Activated CD4-positive, alpha-beta T cell treated with anti-CD3 and anti-CD28 coated beads, Interleukin-10, Interleukin-2, amounts not matched to agents 100 ng/mL and 50 ng/mL, durations not matched to agents 16 hours and 8 hours (primary cell): ENCODE results near the gene CCDC134.
A peak's percentile ranks its signal among the peaks of the same experiment; 100 is the strongest.
"Not testable (repeated sequence)": the region's sequence is repeated elsewhere in the genome, so short reads cannot be mapped to it uniquely, and the experiment has no call there.

Experiments
- DNase-seq: peaks from one replicate; pipeline ENCODE4 v3.0.0-alpha.2; 2020

Gene CCDC134

DNA sequence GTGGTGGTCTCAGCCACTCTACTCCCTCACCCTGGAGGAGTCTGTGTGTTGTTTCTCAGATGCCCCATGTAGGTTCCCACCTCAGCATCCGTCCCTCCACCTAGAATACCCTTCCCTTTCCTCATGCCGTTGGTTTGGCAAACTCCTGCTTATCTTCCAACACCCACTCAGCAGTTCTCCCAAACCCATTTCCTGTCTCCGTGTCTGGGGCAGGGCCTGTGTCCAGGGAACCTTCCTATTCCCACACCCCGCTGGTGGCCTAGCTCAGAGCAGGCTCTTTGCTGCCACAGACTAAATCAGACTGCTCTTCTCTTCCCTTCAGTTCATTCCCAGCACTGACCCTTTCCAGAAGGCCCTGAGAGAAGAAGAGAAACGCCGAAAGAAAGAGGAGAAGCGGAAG, 24.9 kb downstream of the CCDC134 start:
- DNase-seq: no peak

DNA sequence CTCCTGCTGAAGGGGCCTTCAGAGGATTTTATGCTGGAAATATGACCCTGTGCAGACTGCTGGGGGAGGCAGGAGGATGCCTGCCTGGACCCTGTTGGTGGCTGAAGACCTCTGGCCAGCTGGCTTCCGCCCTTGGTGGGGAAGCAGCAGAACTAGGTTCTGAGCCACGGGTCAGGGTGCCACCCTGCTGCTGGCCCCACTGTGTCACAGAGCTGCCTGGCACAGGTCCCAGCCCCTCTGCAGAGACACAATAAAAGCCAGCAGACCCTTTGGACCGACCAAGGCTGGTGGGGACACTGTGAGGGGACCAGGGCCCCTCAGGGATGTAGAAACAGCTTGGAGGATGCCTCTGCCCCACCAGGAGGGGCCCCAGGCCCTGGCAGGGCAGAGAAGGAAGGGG, 25.5 kb downstream of the CCDC134 start:
- DNase-seq: no peak

DNA sequence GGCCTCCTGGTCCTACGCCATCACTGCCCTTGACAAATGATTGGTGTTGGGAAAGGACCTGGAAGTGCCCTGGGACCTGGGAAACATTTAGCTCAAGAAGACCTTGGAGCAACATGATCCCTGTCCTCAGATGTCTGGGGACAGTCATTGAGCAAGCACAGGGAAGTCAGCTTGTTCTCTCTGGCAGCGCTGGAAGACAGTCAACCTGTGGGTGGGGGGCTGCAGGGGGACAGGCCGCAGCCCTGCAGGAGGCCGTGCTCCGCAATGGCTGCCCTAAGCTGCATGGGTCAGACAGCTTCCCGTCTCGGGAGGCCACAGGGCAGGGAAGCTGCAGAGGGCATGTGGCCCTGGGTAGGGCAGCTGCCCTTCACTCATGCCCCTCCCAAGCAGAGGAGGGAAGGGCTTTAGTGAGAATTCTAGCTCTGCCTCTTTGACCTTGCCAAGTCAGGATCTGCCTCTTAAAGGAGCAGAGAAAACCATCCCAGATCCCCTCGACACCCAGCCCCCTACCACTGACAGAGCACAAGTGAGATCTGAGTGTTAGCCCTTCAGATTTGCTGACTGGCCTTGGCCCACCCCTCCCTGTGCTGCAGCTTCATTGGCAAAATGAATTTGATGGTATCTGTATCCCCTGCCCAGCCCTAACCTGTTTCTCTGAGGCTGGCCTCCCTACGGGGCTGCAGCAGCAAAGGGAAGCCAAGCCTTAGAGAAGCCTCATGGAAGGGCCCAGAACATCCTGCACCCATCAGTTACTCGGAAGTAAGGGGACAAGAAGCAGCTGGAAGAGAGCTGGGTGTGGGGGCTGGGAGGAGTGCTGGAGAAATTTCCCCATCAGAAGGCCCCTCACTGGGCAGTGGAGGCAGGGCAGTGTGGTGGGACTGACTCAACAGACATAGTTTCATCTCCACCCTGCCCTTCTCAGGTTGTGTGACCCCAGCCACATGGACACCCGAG, 26.2 kb downstream of the CCDC134 start:
- DNase-seq: no peak

DNA sequence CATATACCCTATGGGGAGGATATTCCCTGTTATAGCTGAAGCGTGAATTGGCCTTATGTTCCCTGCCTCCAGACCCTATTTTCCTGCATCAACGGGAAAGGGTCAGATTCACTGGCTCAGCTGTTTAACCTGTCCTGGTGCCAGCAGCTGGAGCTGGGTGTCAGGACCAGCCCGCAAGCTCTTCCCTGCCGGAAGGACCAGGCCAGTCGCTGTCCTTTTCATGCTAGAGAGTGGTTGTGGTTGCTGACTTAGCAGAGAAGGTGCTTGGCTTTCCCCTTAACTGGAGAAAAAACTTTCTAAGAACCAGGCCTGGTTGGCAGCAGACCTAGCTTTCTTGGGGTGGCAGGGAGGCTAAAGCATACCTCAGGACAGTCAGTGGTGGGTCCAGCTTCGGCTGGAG, 27.2 kb downstream of the CCDC134 start:
- DNase-seq: no peak

DNA sequence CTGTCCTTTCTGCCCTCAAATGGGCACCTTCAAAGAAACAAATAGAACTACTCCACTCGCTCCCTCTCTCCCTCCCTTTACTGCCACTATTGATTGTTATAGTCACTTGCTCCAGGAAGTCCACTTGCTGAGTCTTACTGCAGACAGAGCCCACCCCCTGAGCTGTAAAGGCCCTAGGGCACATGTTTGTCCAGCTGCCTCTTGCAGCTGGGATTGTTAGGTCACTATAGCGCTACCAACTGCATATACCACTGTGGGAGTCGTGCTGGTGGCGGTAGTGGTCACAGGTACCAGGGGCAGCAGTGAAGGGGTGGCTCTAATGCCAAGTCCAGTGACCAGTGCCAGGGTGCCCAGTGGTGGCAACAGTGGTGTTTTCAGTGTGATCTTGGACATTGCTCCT, 28.0 kb downstream of the CCDC134 start:
- no peak for DNase-seq

DNA sequence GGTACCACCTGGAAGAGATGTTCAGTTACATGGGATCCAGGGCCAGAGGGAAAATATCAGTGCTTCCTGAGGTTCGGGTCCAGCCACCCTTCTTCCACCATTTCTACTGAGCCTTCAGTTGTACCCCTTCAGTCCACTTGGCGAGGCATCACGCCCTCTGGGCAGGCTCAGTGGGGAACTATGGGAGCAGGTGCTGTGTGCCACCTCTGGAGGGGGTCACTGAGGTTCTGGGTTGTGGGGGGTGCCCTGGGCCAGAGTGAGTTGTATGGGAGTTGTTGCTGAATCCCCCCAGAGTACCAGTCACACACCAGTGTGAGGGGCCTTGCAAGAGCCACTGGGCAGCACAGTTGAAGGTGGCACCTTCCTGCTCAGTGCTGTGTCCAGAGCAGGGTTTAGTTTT, 29.7 kb downstream of the CCDC134 start:
- no peak for DNase-seq

DNA sequence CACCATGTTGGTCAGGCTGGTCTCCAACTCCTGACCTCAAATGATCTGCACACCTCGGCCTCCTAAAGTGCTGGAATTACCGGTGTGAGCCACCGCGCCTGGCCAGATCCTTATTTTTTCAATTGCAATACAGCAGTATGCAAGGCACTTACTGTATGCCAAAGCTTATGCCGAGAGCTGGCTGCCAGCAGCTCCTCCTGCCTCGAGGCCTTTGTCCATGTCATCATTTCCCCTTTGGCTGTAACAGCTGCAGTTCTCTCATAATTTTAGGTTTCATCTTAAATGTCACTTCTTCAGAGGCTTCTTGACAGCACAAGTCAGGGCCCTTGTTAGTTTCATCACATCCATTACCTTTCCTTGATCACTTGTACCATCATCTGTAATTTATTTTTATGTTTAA, 30.9 kb downstream of the CCDC134 start:
- no peak for DNase-seq

DNA sequence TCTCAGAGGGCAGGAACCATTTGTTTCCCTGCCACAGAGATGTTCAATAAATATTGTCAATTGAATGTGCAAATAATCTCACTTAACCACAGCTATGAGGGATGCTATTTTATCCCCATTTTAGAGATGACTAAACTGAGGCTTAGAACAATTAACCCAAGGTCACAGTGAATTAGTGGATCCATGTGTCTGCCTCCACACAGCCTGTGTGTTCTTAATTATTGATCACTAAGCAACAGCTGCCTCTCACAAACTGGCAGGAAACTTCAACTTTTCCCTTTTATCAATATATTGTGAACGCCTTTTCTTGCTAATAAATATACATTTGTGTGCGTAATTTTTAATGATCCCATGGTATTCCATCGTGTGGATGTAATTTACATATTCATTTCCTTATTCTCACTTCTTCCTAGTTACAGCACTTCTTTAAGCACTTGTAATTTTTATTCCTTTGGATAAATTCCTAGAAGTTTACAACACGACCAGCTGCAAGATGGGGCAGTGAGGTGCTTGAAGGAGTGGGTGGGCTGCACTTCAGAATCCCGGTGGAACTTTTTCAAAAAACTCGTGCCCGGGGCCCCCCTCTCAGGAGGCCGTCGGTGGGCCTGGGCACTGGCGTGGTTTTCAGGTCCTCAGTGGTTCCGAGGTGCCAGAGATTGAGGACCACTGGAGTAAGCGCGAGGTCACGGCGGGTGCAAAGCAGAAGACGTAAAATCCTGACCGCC, 31.5 kb downstream of the CCDC134 start:
- DNase-seq: no peak

DNA sequence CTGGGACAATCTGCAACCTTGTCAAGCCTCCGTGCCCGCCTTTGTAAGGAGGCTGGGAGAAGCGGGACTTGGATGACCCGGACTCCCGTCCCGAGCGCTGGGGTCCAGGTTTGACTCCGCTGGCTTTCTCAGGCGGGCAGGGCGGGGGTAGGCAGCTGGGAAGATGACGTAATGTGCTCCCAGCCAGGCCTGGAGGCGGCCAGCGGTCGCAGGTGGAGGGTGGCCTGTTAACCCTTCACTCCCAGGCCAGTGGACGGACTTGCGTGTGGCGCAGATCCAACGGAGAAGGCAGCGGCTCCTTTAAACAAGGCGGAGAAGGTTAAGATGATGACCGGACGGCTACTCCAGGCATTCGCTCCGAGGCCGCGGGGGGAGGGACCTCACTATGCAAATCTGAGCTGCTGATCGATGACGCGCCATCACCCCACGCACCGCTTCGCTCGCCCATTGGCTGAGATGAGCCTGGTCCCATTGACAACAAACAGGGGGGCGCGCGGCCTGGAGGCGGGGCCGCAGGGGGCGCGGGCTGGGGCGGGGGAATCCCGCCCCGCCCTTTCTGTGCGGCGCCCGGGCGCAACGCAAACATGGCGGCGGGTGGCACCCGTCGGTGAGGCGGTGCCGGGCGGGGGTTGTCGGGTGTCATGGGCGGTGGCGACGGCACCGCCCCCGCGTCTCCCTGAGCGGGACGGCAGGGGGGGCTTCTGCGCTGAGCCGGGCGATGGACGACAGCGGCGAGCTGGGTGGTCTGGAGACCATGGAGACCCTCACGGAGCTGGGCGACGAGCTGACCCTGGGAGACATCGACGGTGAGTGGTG, 32.3 kb downstream of the CCDC134 start, which contains the start of gene SREBF2:
SREBF2 (plus strand) TSS at position 553 of the 816 bp plus-strand sequence; CDS start at position 719, 166 bp downstream.
- DNase-seq: peak; percentile 100

DNA sequence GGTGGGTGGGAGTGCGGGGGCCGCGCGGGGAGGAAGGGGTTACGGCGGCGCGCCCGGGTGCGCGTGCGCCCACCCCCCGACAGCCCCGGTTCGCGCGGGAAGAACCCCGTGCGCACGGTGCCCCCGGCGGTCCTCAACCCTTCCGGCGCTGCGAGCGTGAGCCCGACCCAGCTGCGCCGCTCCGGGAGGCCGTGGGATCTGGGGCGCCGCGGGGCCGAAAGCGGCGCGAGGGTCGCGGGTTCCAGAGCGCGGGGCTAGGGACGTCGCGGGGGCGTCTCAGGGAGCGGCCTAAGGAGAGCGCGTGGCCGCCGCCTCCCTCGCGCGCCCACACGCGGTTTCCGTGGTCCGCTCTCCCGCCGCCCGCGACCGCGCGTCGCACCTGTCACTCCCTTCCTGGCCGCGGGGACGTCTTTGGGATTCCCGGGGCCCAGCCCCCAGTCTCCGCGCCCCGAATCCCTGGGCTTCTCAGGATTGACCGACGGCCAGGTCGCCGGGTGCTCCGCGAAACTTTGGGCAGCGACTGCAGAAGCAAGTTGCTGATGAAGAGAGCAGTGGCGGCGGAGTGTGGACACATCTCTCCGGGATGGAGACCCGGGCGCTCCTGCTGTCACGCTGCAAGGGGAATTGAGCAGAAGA, 33.0 kb downstream of the CCDC134 start:
- peak; percentile 48 for DNase-seq

DNA sequence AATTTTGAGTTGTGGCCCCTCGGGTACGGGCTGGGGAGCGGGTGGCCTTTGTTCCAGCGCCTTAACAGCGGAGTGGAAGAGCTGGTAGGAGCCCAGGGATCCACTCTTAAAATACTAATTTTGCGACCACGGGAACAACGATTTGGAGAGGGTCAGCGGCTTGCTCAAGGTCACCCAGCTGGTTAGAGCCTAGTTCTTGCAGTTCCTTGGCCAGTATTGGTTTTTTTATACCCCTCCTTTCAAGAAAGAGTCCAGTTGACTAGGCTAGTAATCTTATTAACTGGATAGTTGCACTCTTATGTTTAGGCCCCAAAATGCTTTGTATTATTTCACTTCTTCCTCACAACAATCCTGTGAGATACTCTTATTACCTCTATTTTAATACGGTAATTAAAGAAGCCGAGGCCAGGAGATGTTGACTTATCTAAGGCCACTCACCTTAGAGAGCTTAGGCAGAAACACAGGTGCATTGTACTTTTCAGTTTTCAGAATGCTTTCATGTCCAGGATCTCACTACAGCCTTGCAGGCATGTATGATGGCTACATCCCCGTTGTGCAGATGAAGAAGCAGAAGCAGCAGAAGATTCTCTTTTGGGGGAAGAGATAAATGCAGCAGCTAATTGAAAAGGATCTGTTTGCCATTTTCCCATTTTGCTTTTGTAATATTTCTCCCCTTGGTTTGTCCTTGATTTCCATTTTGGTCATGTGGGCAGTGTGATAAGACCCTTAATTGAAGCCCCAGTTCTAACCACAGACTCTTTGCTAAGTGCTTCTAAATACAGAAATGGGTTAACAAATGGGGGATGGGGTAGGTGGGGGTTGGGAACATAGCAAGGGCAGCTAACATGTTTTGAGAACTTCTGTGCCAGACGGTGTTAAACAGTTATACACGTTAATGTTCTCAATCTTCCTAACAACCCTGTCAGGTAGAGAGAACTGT, 33.8 kb downstream of the CCDC134 start:
- DNase-seq: no peak

DNA sequence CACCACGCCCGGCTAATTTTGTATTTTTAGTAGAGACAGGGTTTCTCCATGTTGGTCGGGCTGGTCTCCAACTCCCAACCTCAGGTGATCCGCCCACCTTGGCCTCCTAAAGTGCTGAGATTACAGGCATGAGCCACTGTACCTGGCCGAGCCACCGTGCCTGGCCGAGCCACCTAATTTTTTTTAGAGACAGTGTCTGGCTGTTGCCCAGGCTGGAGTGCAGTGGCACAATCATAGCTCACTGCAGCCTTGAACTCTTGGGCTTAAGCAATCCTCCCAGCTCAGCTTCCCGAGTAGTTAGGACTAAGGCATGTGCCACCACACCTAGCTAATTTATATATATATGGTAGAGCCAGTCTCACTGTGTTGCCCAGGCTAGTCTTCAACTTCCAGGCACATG, 35.0 kb downstream of the CCDC134 start:
- not testable (repeated sequence) for DNase-seq

DNA sequence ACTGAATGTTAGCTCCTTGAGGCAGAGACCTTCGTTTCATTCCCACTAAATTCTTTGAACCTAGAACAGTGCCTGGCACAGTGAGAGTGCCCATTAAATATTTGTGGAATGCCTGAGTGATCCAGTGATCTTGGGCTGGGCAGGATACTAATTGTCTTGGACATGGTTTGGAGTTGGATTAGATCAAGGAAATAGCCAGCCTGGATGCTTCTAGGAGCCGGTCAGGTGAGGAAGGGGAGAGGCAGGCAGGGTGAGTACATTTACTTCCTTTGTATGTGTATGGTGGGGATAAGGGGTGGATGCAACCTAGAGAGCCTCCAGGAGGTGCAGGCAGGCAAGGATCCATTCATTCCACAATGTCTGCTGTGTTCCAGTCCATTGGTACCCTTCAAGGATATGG, 36.1 kb downstream of the CCDC134 start:
- DNase-seq: no peak

DNA sequence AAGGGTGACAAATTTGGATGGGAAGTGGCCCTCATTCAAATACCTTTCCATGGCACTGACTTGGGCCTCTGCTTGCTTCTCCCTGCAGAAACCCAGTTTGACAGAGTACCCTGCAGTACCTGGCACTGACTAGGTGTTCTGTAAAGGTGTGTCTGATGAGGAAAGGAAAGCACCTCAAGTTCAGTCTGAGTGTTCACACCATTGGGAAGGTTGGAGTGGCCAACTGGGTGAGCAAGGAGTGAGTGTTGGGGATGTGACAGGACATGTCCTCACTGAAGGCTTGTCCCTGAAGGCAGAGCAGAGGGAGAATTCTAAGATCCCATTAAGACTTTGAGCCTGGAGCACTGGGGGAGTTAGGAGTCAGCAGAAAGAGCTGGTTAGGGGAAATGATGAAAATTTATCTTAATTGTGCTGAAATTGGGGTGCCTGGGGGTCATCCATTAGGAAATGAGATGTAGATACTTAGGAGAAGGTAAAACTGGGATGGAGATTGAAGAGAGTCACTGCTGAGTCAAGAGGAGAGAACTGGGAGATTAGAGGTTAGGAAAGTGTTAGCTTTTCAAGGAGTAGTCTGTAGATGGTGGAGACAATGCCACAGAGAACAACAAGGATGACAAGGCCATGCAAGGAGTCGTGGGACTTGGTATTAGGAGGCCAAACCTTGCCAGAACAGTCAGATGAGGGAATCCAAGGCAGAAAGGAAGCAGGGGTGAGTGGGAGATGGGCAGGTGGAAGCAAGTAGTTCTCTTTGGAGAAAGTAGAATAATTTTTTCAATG, 38.6 kb downstream of the CCDC134 start:
- no peak for DNase-seq

DNA sequence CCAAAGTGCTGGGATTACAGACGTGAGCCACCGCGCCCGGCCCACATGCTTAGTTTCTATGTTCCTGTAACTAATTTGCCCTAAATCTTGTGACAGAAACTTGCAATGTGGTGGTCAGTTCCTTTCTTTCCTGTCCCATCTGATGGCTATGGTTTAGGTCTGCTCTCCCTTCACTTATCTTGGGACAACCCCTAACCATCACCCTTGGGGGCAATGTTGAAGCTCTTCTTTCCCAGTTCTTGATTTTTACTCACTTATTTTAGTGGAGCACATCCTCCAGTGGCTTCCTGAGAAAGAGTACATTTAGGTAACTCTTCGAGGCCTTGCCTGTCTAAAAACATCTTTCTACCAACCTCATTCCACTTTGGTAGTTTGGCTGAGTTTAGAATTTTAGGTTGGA, 39.7 kb downstream of the CCDC134 start:
- no peak for DNase-seq

DNA sequence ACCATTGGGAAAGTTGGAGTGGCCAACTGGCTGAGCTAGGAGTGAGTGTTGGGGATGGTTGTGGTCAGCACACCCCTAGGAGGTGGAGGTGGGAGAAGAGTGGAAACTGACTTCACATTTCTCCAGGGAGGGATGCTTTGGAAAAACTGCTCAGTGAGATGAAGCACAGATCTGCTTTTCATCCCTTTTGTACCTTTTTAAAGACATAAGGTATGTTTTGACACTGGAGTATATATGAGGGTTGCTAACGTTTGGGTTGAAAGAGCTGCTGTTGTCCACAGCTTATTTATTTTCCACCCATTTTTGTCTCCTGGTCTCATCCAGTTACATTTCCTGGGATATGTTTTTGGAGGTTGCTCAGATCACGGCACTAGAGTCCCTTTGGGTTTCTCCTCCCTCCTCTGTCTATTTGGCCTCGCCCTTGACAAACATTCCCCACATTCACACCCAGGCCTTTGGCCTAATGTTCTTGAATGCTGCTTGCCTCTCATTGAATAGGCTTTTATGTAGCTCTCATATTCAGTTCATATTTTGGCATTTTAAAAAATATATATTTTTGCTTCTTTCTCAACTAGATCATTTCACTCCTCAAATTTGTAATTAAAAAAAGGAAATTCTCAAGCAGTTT, 40.7 kb downstream of the CCDC134 start:
- DNase-seq: no peak

DNA sequence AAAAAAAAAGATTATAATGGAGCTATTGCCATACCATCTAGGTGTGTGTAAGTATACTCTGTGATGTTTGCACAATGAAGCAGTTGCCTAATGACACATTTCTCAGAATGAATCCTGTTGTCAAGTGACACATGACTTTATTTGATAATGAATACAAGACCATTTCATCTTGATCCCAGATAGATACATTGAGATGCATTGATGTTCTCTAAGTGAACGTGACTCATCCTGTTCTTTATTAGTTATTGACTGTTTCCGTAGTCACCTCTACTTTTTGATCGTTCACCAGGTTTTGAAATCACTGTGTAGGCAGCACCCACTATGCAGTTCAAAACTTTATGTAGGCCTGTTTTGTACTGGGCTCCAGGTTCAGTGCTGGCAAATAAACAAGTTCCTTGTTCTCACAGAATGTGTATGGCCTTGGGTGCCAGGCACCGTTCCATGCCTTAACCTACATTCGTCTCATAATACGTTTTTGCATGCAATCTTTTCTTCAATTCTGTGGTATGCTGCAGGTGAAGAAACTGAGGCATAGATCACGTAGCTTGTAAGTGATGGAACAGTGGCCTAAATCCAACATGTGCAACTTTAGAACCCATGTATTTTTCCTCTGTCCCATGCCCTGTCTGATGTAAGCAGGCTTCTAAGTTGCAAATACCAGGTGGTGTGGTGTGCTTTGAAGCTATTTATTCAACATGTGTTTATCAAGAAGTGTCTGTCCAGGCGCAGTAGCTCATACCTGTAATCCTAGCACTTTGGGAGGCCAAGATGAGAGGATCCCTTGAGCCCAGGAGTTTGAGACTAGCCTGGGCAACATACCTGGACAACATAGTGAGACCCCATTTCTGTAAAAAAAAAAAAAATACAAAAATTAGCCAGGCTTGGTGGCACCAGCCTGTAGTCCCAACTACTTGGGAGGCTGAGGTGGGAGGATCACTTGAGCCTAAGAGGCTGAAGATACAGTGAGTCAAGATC, 42.8 kb downstream of the CCDC134 start:
- DNase-seq: peak; percentile 89

DNA sequence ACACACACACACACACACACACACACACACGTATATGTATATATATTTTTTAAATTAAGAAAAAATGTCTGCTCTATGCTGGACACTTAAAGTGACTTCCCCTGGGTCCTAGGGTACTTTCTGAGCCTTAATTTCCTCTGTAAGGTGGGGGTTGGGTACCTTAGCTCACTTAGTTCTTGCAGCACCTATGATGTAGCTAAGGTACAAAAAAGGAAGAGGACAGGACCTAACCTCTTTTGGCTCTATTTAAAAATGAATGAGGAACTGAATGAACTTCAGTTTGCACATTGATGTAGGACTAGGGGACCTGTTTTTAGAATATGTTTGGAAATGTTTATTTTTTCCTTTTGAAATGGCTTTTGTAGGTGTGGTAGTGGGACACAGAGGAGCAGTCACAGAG, 43.6 kb downstream of the CCDC134 start:
- DNase-seq: no peak

DNA sequence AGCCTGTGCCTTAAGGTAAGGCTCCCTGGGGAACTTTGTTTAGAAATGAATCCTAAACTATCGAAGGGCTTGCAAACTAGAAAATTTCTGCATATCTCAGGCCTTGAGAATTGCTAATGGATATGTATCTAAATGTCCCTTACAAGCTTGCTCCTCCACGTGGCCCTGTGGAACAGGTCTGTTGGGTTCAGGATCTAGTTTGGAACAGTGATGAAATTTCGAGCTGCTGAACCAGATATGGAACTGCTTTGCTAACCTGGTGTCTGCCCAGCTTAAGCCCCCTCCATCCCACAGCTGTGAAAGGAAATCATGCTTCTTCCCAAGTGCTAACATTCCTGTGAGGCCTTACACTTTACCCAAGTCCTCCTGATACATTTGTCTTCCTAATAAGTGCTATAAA, 44.0 kb downstream of the CCDC134 start:
- no peak for DNase-seq
